Measurements from ENCODE around the gene TLE1.

GRCh38 chr9:81604306-81605169, 84.8 kb downstream of the TLE1 start:
- TF ChIP-seq, protein P1, sequence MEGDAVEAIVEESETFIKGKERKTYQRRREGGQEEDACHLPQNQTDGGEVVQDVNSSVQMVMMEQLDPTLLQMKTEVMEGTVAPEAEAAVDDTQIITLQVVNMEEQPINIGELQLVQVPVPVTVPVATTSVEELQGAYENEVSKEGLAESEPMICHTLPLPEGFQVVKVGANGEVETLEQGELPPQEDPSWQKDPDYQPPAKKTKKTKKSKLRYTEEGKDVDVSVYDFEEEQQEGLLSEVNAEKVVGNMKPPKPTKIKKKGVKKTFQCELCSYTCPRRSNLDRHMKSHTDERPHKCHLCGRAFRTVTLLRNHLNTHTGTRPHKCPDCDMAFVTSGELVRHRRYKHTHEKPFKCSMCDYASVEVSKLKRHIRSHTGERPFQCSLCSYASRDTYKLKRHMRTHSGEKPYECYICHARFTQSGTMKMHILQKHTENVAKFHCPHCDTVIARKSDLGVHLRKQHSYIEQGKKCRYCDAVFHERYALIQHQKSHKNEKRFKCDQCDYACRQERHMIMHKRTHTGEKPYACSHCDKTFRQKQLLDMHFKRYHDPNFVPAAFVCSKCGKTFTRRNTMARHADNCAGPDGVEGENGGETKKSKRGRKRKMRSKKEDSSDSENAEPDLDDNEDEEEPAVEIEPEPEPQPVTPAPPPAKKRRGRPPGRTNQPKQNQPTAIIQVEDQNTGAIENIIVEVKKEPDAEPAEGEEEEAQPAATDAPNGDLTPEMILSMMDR (IDR thresholded peaks at IDR 0.05): no peak
- no peak for TF ChIP-seq POLR2A (IDR thresholded peaks at IDR 0.05)
